Fibroblast of lung (primary cell): Measurements from ENCODE around the gene SPACA4.

Experiments
- EZH2 ChIP-seq: IDR thresholded peaks from 2 replicates; pipeline ENCODE4 v1.5.1; 2012; ENCODE audit warnings: low read length, control low read depth, mild to moderate bottlenecking; ENCODE audit errors: missing control alignments
- TF ChIP-seq, protein P1 (sequence below), 2 donors: IDR thresholded peaks in 1 of 2; conservative IDR thresholded peaks in 1 of 2; 1 replicate in 1 of 2; 2 replicates in 1 of 2; pipeline ENCODE4 v1.5.1; 2011 to 2012; ENCODE audit warnings: low read length in 2 of 2, control low read depth in 1 of 2, inconsistent platforms in 1 of 2, low read depth in 1 of 2, mild to moderate bottlenecking in 1 of 2

GRCh38 chr19:48600679-48601417 is 5.7 kb upstream of the SPACA4 start:
- no peak for TF ChIP-seq EZH2
- TF ChIP-seq, protein P1, sequence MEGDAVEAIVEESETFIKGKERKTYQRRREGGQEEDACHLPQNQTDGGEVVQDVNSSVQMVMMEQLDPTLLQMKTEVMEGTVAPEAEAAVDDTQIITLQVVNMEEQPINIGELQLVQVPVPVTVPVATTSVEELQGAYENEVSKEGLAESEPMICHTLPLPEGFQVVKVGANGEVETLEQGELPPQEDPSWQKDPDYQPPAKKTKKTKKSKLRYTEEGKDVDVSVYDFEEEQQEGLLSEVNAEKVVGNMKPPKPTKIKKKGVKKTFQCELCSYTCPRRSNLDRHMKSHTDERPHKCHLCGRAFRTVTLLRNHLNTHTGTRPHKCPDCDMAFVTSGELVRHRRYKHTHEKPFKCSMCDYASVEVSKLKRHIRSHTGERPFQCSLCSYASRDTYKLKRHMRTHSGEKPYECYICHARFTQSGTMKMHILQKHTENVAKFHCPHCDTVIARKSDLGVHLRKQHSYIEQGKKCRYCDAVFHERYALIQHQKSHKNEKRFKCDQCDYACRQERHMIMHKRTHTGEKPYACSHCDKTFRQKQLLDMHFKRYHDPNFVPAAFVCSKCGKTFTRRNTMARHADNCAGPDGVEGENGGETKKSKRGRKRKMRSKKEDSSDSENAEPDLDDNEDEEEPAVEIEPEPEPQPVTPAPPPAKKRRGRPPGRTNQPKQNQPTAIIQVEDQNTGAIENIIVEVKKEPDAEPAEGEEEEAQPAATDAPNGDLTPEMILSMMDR (conservative IDR thresholded peaks at IDR 0.05 in 1 of 2, IDR thresholded peaks at IDR 0.05 in 1 of 2; ENCODE audit: low read depth in 1 of 2, low read length in 2 of 2): no peak
